Epithelial cell of esophagus (primary cell): ENCODE measurements around the gene NECAB2.

Source experiments
- DNase-seq: peaks from one replicate; pipeline ENCODE4 v3.0.0; 2010; ENCODE audit warnings: low read depth
- H3K4me3 ChIP-seq: 2 replicates; pipeline ENCODE4 v1.5.1; 2011; ENCODE audit warnings: mild to moderate bottlenecking, low read length, control low read depth
- CTCF ChIP-seq: IDR thresholded peaks from 2 replicates; pipeline ENCODE4 v1.5.1; 2011; ENCODE audit warnings: low read depth, mild to moderate bottlenecking, low read length, control low read depth, inconsistent platforms; ENCODE audit not compliant: insufficient read depth; ENCODE audit errors: missing control alignments

The NECAB2 gene

GRCh38 chr16:83970430-83970815 is 2.4 kb downstream of the NECAB2 start:
- TF ChIP-seq CTCF = no peak
- H3K4me3 ChIP-seq = no peak overlapping the region
- no peak for DNase-seq

GRCh38 chr16:83971165-83972130 is 3.4 kb downstream of the NECAB2 start:
- no peak for TF ChIP-seq CTCF
- DNase-seq = peak; percentile 29
- no peak overlapping the region for H3K4me3 ChIP-seq

GRCh38 chr16:83972256-83973008 is 4.4 kb downstream of the NECAB2 start:
- no peak overlapping the region for H3K4me3 ChIP-seq
- TF ChIP-seq CTCF = no peak
- DNase-seq = no peak

- DNase-seq = no peak
- no peak for TF ChIP-seq CTCF
- no peak overlapping the region for H3K4me3 ChIP-seq
These were observed 5.0 kb downstream of the NECAB2 start for GRCh38 chr16:83973077-83973476.

- no peak overlapping the region for H3K4me3 ChIP-seq
- DNase-seq = no peak
- no peak for TF ChIP-seq CTCF
These were observed 5.7 kb downstream of the NECAB2 start for GRCh38 chr16:83973581-83974385.

GRCh38 chr16:83974475-83974874 is 6.4 kb downstream of the NECAB2 start:
- no peak for DNase-seq
- no peak for TF ChIP-seq CTCF
- H3K4me3 ChIP-seq = no peak overlapping the region
